T-helper 1 cell (primary cell): ENCODE measurements around the gene MAP3K20.
"Not testable (repeated sequence)": the region's sequence is repeated elsewhere in the genome, so short reads cannot be mapped to it uniquely, and the experiment has no call there.

Experiments used
- DNase-seq, 5 donors: peaks; one replicate each; pipeline ENCODE4 v3.0.0-alpha.2; 2012 to 2020

The MAP3K20 gene

DNA sequence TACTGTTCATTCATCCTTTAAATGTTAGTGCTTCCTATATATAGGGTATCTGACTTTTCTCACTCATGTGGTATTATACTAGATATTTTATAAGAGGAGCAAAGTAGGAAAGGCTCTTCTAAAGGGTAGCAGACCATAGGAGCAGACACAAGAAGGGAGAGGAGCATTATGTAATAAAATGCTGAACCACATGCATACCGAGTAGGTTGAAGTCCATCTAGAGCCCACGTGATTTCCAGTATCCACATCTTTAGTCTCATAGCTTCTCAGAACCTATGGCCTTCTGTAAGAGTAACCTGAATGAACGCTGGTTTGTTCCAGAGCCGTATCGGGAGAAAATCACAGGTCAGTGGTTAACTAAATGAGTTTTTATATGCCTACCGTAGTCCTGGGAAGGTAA is 85.9 kb downstream of the MAP3K20 start:
- DNase-seq = no peak

DNA sequence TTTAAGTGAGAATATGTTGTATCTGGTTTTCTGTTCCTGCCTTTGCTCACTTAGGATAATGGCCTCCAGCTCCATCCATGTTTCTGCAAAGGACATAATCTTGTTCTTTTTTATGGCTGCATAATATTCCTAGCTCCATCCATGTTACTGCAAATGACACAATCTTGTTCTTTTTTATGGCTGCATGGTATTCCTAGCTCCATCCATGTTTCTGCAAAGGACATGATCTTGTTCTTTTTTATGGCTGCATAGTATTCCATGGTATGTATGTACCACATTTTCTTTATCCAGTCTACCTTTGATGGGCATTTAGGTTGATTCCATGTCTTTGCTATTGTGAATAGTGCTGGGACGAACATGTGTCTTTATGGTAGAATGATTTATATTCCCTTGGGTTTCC is 87.7 kb downstream of the MAP3K20 start:
- DNase-seq = not testable (repeated sequence)

DNA sequence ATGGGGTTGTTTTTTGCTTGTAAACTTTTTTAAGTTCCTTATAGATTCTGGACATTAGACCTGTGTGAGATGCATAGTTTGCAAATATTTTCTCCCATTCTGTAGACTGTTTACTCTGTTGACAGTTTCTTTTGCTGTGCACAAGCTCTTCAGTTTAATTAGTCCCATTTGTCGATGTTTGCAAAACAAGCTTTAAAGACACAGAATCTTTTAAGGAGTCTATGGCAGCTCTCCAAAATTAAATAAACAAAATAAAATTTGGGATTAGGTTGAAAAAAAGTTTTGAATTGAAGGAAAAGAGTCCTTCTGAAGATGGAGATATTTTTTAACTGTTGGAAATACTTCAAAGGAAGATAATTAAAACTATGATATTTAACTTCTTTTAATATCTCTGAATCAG is 88.8 kb downstream of the MAP3K20 start:
- no peak for DNase-seq

DNA sequence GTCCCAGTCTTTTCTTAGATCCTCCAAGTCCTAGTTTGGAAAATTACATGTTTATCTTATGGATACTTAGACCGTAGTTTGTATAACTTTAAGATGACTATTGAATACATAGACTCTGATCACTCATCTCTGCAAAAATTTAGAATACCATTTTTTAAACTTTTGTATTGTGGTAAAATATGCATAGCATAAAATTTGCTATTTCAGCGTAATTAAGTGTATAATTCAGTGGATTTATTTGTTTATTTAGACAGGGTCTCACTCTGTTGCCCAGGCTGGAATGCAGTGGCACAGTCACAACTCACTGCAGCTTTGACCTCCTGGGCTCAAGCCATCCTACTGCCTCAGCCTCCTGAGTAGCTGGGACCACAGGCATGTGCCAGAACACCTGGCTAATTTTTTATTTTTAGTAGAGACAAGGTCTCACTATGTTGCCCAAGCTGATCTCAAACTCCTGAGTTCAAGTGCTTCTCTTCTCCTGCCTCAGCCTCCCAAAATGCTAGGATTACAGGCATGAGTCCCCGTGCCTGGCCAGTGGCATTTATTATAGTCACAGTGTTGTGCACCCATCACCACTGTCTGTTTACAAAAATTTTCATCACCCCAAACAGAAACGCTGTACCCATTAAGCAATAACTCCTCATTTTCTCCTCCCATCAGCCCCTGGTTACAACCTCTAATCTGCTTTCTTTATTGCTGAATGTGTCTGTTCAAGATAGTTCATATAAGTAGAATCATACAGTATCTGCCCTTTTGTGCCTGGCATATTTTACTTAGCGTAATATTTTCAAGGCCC is 90.0 kb downstream of the MAP3K20 start:
- no peak for DNase-seq

DNA sequence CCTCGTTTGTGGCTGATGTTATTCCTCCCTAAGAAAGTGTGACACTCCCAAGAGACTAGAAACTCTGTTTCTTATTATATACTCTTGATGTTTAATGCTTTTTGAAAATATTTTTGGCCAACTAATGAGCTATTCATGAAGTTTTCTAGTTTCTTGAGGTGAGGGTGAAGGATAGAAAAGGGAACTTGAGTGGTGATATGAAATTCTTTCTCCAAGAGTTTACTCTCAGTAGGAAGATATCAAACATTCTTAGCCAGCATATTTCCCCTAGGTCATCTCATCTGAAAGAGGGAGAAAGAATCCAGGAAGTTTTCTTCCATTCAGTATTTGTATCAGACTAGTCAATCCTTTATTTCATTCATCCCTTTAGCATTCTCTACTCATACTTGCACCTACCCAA is 95.7 kb downstream of the MAP3K20 start:
- DNase-seq = no peak

- DNase-seq = no peak
Observed at GRCh38 chr2:173171924-173172643, 96.4 kb downstream of the MAP3K20 start.

GRCh38 chr2:173174339-173174738 is 98.7 kb downstream of the MAP3K20 start:
- DNase-seq = not testable (repeated sequence)

DNA sequence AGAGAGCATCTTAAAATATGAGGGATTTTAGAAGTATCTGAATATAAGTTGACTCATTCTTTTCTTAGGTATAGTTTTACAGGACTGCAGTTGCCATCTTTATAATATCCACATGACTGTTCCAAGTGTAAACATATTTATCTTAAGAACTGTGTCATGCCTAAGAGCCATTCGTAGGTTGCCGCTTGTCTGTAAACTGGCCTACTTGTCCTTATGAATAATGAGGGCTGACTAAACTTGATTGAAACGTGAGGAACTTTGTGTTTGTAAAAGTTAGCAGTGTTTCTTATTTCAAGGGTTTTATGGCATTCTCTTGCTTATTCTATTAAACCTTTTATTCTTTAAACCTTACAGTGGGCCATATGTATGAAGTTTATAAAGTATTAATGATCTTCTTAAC is 99.6 kb downstream of the MAP3K20 start:
- DNase-seq = no peak

GRCh38 chr2:173181982-173182381 is 106.3 kb downstream of the MAP3K20 start:
- DNase-seq = no peak

DNA sequence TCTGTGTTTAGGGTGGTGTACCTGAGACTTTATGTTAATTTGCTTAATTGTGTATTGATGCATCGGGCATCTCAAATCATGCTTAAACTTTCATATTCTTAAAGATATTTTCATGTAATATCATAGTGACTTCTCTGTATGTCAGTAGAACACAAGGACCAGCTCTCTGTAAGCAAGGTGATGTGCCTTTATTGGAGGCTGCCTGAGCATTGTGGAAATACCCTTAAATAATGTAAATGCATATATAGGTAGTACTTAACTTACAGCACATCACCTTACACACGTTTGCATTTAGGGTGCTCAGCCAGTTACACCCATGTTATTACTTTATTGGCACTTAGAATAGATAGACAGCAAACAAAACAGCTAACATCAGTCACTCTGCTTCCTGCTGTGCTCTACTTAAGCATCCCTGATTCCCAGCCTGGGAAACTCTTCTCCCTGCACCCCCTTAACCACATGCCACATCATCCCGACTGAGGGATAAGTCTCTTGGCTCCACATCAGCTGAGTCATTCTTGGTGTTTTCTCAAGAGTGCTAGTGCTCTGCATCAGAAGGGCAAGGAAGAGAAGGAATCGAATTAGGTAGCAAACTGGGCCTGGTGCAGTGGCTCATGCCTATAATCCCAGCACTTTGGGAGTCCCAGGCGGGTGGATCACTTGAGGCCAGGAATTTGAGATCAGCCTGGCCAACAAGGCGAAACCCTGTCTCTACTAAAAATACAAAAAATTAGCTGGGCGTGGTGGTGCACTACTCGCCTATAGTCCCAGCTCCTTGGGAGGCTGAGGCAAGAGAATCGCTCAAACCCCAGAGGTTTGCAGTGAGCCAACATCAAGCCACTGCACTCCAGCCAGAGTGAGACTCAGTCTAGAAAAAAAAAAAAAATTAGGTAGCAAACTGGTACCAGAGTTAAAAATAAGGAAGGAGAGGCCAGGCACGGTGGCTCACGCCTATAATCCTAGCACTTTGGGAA is 108.7 kb downstream of the MAP3K20 start:
- no peak for DNase-seq

DNA sequence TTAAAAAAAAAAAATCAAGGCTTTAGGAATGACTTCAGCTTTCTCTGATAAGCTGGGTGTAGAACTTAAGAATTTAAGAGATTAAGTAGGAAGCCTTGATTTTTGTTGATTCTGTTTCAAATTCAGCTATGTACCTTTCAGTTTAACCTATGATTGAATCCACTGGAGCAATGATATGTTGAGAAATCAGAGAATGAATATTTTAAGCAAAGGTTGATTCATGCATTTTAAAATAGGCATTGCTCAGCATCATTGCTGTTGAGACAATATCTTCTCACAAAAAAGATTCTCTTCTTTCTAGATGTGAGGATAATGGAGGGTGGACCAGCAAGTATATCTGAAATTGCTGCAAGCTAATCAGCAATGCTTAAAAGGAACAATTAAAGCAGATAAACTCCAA is 109.8 kb downstream of the MAP3K20 start:
- no peak for DNase-seq

- DNase-seq = no peak
Observed at GRCh38 chr2:173187941-173188788, 112.5 kb downstream of the MAP3K20 start.

DNA sequence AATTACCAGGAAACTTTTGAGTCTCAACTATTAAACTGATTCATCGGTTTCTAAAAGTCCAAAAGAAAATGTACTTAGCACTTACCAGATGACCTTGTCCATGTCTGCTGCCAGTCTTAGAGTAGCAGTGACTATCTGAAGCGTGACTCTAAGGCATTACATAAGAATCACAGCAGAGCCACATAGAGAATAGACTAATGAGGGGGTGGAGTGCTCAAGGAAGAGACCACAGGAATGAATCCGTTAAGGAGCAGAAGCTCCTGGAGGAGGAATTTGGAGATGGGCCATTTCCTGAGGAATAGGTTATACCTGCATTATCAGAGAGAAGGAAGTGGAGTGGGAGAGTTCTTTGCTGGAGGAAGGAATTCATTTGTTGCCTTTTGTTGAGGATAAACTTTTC is 116.0 kb downstream of the MAP3K20 start:
- no peak for DNase-seq

DNA sequence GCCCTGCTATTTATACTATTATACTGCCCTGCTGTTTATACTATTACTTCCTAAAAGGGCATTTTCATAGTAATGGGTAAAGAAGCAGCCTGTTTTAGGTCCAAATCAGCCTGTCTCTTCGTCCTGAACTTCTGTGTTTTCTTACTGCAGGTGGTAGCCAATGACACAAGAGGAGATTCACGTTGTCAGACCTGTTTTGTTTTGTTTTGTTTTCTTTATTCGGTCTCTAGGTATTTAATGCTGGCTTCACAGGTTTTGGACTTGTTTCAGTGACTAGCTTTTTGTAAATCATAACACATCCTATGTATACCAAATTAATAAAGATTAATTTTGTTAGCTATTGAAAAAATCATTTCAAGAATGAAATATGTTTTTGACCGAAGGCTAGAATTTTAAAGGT is 116.4 kb downstream of the MAP3K20 start:
- DNase-seq = no peak

GRCh38 chr2:173193925-173194324 is 118.3 kb downstream of the MAP3K20 start:
- no peak for DNase-seq

DNA sequence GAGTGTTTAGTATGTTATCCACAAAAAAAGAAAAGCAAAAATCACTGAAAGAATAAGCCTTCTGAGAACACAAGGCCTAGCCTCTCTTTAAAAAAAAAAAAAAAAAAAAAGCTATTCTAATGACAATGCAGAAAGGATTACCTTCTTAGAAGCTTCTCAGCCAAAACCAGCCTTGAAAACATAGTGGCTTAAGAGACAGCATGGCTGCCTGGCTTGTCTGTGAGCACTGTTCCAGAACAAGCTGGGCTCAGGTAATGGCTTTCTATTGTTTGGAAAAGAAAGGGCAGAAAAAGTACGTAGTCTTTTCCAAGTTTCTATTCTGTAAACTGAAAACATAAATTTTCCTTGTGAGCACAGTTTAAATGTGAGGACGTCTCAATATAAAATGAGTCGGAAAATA is 119.5 kb downstream of the MAP3K20 start:
- DNase-seq = no peak

DNA sequence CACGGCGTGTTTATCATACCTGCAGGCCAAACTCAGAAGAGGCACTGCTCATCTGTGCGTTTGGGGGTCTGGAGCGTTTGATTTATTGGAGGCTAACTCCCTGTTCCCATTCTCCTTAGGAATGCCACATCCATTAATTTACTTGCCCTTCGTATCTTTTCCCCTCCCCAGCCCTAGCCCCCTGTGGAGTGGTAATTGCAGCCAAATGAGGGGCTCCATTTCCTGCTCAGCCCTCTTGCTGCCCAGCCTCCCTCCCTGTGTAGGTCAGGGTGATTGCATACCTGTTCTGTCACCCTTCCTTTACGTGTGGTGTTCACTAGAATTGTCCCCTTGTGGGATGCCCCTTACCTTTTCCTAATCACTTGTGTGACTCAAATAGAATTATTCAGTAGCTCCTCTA is 120.4 kb downstream of the MAP3K20 start:
- no peak for DNase-seq

- DNase-seq = no peak
Observed at GRCh38 chr2:173196638-173197037, 121.0 kb downstream of the MAP3K20 start.

DNA sequence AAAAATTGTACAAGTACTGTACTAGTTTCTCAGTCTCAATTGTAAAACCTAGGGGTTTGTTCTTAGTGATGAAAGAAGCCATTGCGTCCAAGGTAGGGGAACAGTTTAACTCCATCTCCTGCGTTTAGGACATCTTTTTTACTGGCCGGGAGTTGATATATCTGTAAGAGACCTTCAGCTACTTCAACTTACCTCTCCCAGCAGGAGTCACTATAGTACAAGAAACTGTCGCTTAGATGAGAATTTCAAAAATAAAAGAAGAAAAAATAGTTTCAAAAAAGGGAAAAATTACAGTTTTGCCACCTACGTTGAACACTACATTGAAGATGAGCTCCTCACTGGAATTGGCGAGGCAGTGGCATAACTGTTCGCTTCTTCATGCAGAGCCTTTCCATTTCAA is 122.7 kb downstream of the MAP3K20 start:
- DNase-seq = no peak

DNA sequence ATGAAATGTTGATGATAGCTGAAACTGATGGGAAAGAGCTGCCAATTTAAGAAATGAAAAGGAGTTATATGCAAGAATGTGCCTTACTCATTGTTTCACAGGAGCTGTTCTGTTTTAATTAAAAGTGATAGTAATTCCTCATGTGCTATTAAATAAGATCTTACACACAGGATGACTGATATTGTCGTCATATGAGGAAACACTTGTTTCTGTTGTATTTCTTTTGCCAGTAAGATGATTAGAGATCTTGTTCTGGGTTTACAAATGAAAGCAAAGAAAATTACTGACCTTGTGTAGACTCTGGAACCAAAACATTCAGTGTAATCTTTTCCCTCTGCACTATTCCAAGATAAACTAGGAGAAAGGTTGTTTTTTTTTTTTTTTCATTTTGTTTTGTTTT is 123.6 kb downstream of the MAP3K20 start:
- no peak for DNase-seq

DNA sequence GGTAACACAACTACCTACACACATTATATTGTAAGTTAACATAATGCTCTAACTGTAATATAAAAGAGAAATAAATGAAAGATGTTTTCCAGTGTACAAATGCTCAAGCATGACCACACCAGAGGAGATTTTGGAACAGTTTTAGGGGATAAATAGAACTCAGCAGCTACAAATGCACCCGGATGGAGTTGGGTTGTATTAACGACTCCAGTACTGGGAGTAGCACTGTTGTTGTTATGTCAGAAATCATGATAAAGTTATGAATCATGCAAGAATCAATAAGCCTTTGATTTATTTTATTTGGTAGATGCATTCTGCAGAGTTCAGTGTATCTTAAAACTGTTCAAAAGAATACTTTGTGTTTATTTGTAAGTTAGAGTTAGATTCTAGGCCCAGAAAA is 126.9 kb downstream of the MAP3K20 start:
- no peak for DNase-seq

GRCh38 chr2:173204316-173204715 is 128.7 kb downstream of the MAP3K20 start:
- no peak for DNase-seq
